Inferior parietal cortex (tissue), 1 donor: ENCODE data around the gene NOVA2.

Experiments
- DNase-seq: peaks from one replicate; pipeline ENCODE4 v3.0.0-alpha.2; 2016; ENCODE audit errors: extremely low spot score

The NOVA2 gene

GRCh38 chr19:45973553-45974338 lies at the start of gene NOVA2:
NOVA2 (minus strand) TSS chr19:45973865; CDS start chr19:45973351, 514 bp downstream.
- peak; percentile 84 for DNase-seq

GRCh38 chr19:46023311-46023779 lies 49.7 kb upstream of the NOVA2 start:
- no peak for DNase-seq

- DNase-seq, result no peak
Observed at GRCh38 chr19:46022431-46023310, 49.0 kb upstream of the NOVA2 start, which contains the start of gene PGLYRP1. PGLYRP1 (minus strand) TSS chr19:46023053; CDS start chr19:46023021, 32 bp downstream.

- no peak for DNase-seq
Observed at GRCh38 chr19:46022061-46022430, 48.4 kb upstream of the NOVA2 start.

- DNase-seq, result no peak
Observed at GRCh38 chr19:46021531-46022041, 47.9 kb upstream of the NOVA2 start.

GRCh38 chr19:46020819-46021125 lies 47.1 kb upstream of the NOVA2 start:
- DNase-seq, result no peak

GRCh38 chr19:46019270-46019669 lies 45.6 kb upstream of the NOVA2 start:
- DNase-seq, result no peak

- DNase-seq, result no peak
Observed at GRCh38 chr19:46018729-46019251, 45.1 kb upstream of the NOVA2 start.

GRCh38 chr19:46017874-46018675 lies 44.4 kb upstream of the NOVA2 start:
- no peak for DNase-seq

- no peak for DNase-seq
Observed at GRCh38 chr19:46017095-46017429, 43.4 kb upstream of the NOVA2 start.

- peak; percentile 79 for DNase-seq
Observed at GRCh38 chr19:46016426-46017094, 42.9 kb upstream of the NOVA2 start.

GRCh38 chr19:46015687-46016425 lies 42.2 kb upstream of the NOVA2 start:
- no peak for DNase-seq

GRCh38 chr19:46014941-46015686 lies 41.4 kb upstream of the NOVA2 start:
- no peak for DNase-seq

- no peak for DNase-seq
Observed at GRCh38 chr19:46014534-46014933, 40.9 kb upstream of the NOVA2 start.

- peak; percentile 86 for DNase-seq
Observed at GRCh38 chr19:46009530-46010510, 36.2 kb upstream of the NOVA2 start.

GRCh38 chr19:46006411-46006810 lies 32.7 kb upstream of the NOVA2 start:
- no peak for DNase-seq

- DNase-seq, result no peak
Observed at GRCh38 chr19:46002678-46003275, 29.1 kb upstream of the NOVA2 start.
